Glomerular endothelial cell (primary cell): ENCODE measurements around the gene IL16. TPM values are rescaled to one million over a fixed set of nuclear protein-coding genes. Genes with fewer than 3 reads are reported as not detected.

Experiments used
- DNase-seq: peaks from one replicate; pipeline ENCODE4 v3.0.0-alpha.2; 2011; ENCODE audit warnings: low read depth, low spot score; ENCODE audit errors: extremely low read depth
- total RNA-seq: library from RNA; depleted of rRNA; stranded (reverse); fragments of >200 nt; gene quantifications from 2 replicates; pipeline ENCODE4 v1.2.3, GENCODE V29; 2015

Gene IL16
- total RNA-seq, 1 donor from 2014 or later: 3.3 TPM

GRCh38 chr15:81174125-81174791, 22.4 kb upstream of the IL16 start:
- no peak for DNase-seq

DNA sequence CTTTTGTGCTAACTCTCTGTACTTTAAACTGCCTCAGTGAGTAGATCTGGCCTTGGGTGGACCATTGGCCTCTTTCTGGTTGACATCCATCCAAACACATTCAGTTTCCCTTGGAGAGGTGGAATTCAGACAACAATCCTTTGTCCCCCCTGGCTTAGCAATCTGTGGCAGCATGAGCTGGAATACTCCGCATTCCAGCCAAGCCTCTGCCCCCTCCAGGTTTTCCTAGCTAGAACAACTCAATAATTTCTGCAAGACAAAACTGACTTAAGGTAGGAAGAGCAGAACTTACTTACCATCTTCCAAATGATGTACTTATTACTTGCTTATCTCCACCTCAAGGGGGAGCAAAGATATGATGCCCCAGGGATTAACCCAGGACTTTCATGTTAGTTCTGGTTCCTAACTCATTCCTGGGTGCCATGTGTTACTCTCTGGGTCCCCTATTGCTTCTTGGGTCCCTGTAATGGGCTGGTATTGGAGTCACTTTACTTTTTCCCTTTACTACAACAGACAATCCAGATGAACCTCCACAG, 21.8 kb upstream of the IL16 start:
- DNase-seq: no peak

DNA sequence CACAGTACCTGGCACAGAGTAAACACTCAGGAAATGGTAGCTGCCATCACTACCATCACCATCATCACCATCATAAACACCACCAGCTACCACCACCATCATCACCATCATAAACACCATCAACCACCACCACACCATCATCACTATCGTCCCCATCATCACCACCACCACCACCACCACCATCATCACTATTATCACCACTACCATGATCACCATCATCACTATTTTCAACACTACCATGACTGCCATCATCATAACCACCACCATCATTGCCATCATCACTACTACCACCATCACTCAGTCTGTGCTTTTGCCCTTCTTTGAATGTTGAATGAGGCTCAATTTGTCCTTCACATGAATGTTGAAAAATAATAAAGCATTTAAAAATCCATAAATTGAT, 21.2 kb upstream of the IL16 start:
- DNase-seq: no peak

GRCh38 chr15:81176291-81176893, 20.3 kb upstream of the IL16 start:
- DNase-seq: no peak

DNA sequence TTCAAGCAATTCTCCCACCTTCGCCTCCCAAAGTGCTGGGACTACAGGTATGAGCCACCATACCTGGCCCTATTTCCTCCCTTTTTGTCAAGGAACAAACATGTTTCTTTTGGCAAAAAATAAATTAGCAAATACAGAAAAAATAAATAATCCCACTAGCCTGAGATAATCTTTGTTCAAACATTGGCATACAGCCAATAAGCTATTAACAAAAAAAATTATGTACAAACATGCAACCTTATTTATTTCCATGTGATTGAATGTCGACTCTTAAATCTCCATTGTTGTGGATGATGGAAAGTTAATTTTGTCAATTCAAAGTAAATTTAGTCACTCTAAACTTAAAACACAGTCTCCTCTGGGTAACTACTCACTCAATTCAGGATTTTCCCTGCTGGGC, 18.3 kb upstream of the IL16 start:
- no peak for DNase-seq

GRCh38 chr15:81181220-81181619, 15.5 kb upstream of the IL16 start:
- no peak for DNase-seq

GRCh38 chr15:81182031-81182755, 14.5 kb upstream of the IL16 start:
- DNase-seq: no peak

- DNase-seq: no peak
Observed at GRCh38 chr15:81182756-81183438, 13.8 kb upstream of the IL16 start.

GRCh38 chr15:81183439-81183775, 13.3 kb upstream of the IL16 start:
- DNase-seq: no peak

GRCh38 chr15:81184188-81184587, 12.5 kb upstream of the IL16 start:
- DNase-seq: no peak

DNA sequence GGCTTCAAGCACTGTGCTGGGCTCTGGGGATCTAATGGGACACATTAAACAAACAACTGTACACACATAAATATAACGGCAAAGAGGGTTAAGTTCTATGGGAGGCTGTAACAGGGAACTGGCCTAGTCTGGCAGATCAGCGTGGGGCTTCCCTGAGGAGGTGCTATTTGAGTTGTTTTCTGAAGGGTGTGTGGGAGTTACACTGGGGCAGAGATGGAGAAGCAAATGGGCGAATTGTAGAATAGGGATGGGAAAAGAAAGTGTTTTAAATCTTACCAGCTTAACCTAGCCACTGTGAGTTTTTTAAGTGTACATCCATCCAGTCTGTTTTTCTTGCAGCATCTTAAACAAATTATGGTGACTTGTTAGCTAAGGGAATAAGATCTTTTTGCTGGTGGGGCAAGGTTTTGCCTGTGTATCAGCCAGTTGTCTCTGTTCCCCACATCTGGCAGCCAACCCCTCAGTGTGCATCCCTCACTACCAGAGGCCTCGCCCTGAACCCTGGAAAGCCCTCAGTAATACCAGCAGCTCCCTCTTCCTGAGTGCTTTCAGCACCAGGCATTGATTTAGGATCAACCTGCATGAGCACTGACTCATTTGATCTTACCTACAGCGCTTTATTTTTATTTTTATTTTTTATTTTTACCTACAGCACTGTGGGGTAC, 10.9 kb upstream of the IL16 start:
- no peak for DNase-seq

GRCh38 chr15:81188354-81188753, 8.3 kb upstream of the IL16 start:
- no peak for DNase-seq

DNA sequence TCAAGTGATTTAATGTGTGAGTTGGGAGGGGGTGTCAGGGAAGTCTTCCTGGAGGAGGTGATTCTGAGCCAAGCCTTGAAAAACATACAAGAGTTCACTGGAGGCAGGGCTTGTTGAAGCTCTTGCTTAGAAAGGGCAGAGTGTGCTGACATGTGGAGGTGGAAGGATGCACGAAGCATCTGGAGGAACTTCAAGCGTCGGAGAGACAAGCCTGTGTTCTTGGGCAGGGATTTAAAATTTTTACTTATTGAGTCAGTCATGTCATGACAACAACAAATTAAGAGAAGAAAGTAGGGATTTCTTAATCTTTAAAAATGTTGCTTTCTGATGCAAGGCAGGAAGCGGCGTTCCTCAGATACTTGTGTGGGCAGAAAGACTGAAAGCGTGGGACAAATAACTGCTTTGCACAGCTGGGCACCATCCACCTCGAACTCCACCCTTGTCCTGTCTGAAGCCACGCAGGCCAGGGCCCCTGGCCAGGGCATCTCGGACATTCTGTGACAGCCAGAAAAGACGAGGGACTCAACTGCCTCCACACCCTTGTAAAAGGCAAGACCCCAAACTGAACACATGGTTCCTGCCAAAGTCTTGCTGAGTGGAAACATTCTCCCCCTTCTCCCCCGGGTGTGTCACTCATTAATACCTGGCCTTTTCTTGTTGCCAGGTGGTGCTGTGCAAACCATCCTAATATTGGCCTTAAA, 6.9 kb upstream of the IL16 start:
- DNase-seq: no peak

- no peak for DNase-seq
Observed at GRCh38 chr15:81190922-81191507, 5.7 kb upstream of the IL16 start.

- no peak for DNase-seq
Observed at GRCh38 chr15:81191701-81192100, 5.0 kb upstream of the IL16 start.

- no peak for DNase-seq
Observed at GRCh38 chr15:81194723-81195122, 2.0 kb upstream of the IL16 start.

DNA sequence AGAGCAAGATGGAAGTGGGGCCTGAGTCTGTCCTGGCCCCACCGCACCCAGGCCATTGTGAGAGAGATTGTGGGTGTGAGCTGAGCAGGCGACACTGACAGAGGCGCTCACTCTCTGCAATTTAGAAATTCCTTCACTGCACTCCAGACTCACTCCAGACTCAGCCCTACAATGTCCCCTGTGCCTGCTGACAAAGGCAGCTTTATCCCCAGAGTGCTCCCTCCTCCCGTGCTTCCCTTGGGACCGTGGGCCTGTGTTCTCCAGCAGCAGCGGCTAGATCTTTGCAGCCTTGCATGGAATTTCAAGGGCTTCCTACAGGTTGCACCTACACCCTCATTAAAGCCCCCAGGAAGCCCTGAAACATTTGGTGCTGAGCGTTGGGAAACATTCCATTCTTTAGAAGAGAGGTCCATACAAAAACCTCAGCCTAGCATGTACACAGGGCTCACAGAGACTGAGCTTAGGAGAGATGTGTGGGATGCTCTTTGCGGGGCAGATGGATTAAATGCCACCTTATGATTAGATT, 1.3 kb upstream of the IL16 start:
- no peak for DNase-seq

DNA sequence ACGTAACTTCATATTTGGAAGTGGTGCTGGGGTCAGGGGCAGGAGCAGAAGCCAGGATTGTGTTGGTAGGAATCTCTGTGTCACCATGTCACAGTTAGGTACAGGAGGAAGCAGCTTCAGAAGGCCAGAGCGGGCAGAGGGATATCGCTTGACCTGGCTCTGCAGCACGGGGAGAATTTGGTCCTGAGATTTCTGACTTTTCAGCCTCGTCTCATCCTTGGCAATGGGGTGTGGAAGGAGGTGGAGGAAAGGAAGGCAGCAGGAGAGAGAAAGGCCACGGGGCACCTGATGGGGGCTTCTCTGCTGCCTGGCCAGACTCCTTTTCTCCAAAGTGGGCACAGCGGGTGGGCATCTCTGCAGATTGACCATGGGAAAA, 564 bp downstream of the IL16 start:
- no peak for DNase-seq

DNA sequence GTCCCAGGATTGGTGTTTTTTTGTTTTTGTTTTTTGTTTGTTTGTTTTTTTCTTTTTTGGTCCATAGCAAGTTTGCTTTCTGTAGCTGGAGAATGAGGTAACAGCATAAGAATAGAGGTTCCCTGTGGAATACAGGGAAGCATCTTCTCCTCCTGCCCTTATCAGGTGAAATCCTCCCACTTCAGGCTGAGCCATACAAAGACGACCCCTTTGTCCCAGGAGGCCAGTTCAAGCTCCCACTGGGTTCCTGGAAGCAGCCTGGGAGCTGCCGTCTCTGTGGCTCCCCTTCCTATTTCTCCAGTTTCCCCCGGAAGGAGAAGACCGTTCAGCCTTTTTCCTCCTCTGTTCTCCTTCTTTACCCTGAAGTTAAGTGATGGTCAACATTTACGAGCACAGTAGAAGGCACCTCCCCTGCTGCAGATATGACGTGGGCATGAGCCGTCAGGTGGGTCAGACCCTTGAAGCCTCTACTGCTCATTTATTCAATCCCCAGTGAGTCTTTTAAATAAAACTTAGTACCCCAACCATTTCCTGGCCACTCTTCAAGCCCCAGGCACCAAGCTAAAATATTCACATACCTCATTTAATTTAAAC, 1.1 kb downstream of the IL16 start:
- DNase-seq: no peak
